ENCODE results near the gene KRTAP12-2.

KRTAP12-2 gene

GRCh38 chr21:44666401-44667320 lies at the start of gene KRTAP12-2:
Gene KRTAP12-2 (minus strand): TSS chr21:44666927. CDS start chr21:44666886, 41 bp downstream.
- FAIRE-seq = no peak

- FAIRE-seq = no peak
Observed at GRCh38 chr21:44714905-44715304, 48.2 kb upstream of the KRTAP12-2 start.

- FAIRE-seq = no peak
Observed at GRCh38 chr21:44713846-44714245, 47.1 kb upstream of the KRTAP12-2 start.

GRCh38 chr21:44713130-44713529 lies 46.4 kb upstream of the KRTAP12-2 start:
- no peak for FAIRE-seq

- FAIRE-seq = no peak
Observed at GRCh38 chr21:44712203-44713028, 45.7 kb upstream of the KRTAP12-2 start.

GRCh38 chr21:44711327-44712202 lies 44.8 kb upstream of the KRTAP12-2 start, which contains the start of gene TSPEAR:
Gene TSPEAR (minus strand): TSS chr21:44711572. CDS start chr21:44711514, 58 bp downstream.
- no peak for FAIRE-seq

- FAIRE-seq = no peak
Observed at GRCh38 chr21:44710756-44711326, 44.1 kb upstream of the KRTAP12-2 start.

GRCh38 chr21:44710294-44710665 lies 43.6 kb upstream of the KRTAP12-2 start:
- no peak for FAIRE-seq

GRCh38 chr21:44709426-44710293 lies 42.9 kb upstream of the KRTAP12-2 start:
- FAIRE-seq = no peak

GRCh38 chr21:44708866-44709425 lies 42.2 kb upstream of the KRTAP12-2 start:
- no peak for FAIRE-seq

GRCh38 chr21:44708213-44708865 lies 41.6 kb upstream of the KRTAP12-2 start:
- no peak for FAIRE-seq

GRCh38 chr21:44706706-44707581 lies 40.2 kb upstream of the KRTAP12-2 start:
- FAIRE-seq = no peak

- FAIRE-seq = no peak
Observed at GRCh38 chr21:44706026-44706705, 39.4 kb upstream of the KRTAP12-2 start.

- no peak for FAIRE-seq
Observed at GRCh38 chr21:44704636-44705001, 37.9 kb upstream of the KRTAP12-2 start.

GRCh38 chr21:44703731-44704635 lies 37.3 kb upstream of the KRTAP12-2 start:
- FAIRE-seq = no peak

- FAIRE-seq = no peak
Observed at GRCh38 chr21:44702973-44703730, 36.4 kb upstream of the KRTAP12-2 start.
